Measurements from ENCODE around the gene TSC22D4.

- TF ChIP-seq EZH2phosphoT487 (IDR thresholded peaks at IDR 0.05; ENCODE audit: insufficient read depth, low read depth) (no peak), EZH2 (IDR thresholded peaks at IDR 0.05; ENCODE audit: insufficient read depth, poor library complexity, severe bottlenecking) (no peak)
Measured at GRCh38 chr7:100493476-100494264, 14.7 kb upstream of the TSC22D4 start.

Data from GM23248 (cell line).